GM15510 (cell line): ENCODE data around the gene TMEM134.

Experiments used
- POLR2A ChIP-seq: IDR thresholded peaks from 3 replicates; pipeline ENCODE4 v1.6.1; 2011; ENCODE audit warnings: borderline replicate concordance; ENCODE audit not compliant: insufficient read length; ENCODE audit errors: extremely low read depth

TMEM134 gene

GRCh38 chr11:67492801-67493547, 23.9 kb upstream of the TMEM134 start:
- TF ChIP-seq POLR2A, result no peak

- TF ChIP-seq POLR2A, result no peak
Observed at GRCh38 chr11:67492069-67492727, 23.1 kb upstream of the TMEM134 start.

- TF ChIP-seq POLR2A, result no peak
Observed at GRCh38 chr11:67491276-67492068, 22.4 kb upstream of the TMEM134 start.

- TF ChIP-seq POLR2A, result peak; percentile 15
Observed at GRCh38 chr11:67490727-67491065, 21.6 kb upstream of the TMEM134 start.

- no peak for TF ChIP-seq POLR2A
Observed at GRCh38 chr11:67489885-67490726, 21.1 kb upstream of the TMEM134 start.

- no peak for TF ChIP-seq POLR2A
Observed at GRCh38 chr11:67489203-67489884, 20.3 kb upstream of the TMEM134 start.

- peak; percentile 12 for TF ChIP-seq POLR2A
Observed at GRCh38 chr11:67486481-67487195, 17.6 kb upstream of the TMEM134 start.

GRCh38 chr11:67485873-67486361, 16.9 kb upstream of the TMEM134 start:
- peak; percentile 77 for TF ChIP-seq POLR2A

GRCh38 chr11:67484847-67485311, 15.8 kb upstream of the TMEM134 start:
- peak; percentile 62 for TF ChIP-seq POLR2A

- no peak for TF ChIP-seq POLR2A
Observed at GRCh38 chr11:67483831-67484665, 15.0 kb upstream of the TMEM134 start.

GRCh38 chr11:67482827-67483798, 14.1 kb upstream of the TMEM134 start, which contains the start of gene AIP:
Gene AIP, plus strand, starts transcription at chr11:67483026. Its CDS starts 133 bp downstream, at chr11:67483159.
- peak; percentile 66 for TF ChIP-seq POLR2A

GRCh38 chr11:67482275-67482826, 13.3 kb upstream of the TMEM134 start:
- no peak for TF ChIP-seq POLR2A
